B cell (primary cell): ENCODE results near the gene SPOCK1. TPM values are rescaled to one million over a fixed set of nuclear protein-coding genes. Genes with fewer than 3 reads are reported as not detected.

ENCODE experiments used
- ATAC-seq: fragments of 200-7000 bp; cut with Tn5 transposase; one replicate; pipeline ENCODE4 v1.10.0; 2021; ENCODE audit warnings: low read depth, mild to moderate bottlenecking, moderate number of reproducible peaks, moderate library complexity
- CTCF ChIA-PET: fragments of 350-600 bp; sonication (Branson Sonifier 250); formaldehyde crosslinking; loops from one replicate; lab custom pipeline; 2021; ENCODE audit warnings: antibody characterized with exemption, inconsistent platforms; lab: Charles Lee
- POLR2A ChIA-PET: fragments of 350-600 bp; sonication (Branson Sonifier 250); formaldehyde crosslinking; loops from one replicate; lab custom pipeline; 2021; ENCODE audit warnings: antibody characterized with exemption; lab: Charles Lee
- DNase-seq: peaks from one replicate; pipeline ENCODE4 v3.0.0; 2013
- H2AFZ ChIP-seq: 2 replicates; pipeline ENCODE4 v1.6.1; 2012; ENCODE audit warnings: mild to moderate bottlenecking, low read depth, low read length; ENCODE audit not compliant: insufficient read depth, poor library complexity, severe bottlenecking
- H3K27ac ChIP-seq, 2 donors: 1 replicate in 1 of 2; 2 replicates in 1 of 2; pipeline ENCODE4 v1.5.1; 2012 to 2013; ENCODE audit warnings: low read length in 2 of 2, mild to moderate bottlenecking in 2 of 2, moderate library complexity in 1 of 2
- H3K27me3 ChIP-seq, 4 experiments: fragments of 200-600 bp in 1 of 4; sonication (generic) in 1 of 4; replicated peaks in 1 of 4; 1 replicate in 2 of 4; 2 replicates in 2 of 4; pipeline versions ENCODE4 v1.6.1 to v1.7.0; 2013 to 2016; ENCODE audit warnings: low read length in 3 of 4, mild to moderate bottlenecking in 2 of 4, mixed read lengths in 1 of 4, moderate library complexity in 1 of 4; ENCODE audit not compliant: insufficient read depth in 4 of 4, control insufficient read depth in 3 of 4; ENCODE audit errors: control extremely low read depth in 1 of 4
- H3K36me3 ChIP-seq, 2 experiments: replicated peaks in 1 of 2; 1 replicate in 1 of 2; 2 replicates in 1 of 2; pipeline versions ENCODE4 v1.6.1 to v1.7.1; 2013; ENCODE audit warnings: low read length in 1 of 2; ENCODE audit not compliant: insufficient read depth in 2 of 2, control insufficient read depth in 1 of 2; ENCODE audit errors: control extremely low read depth in 1 of 2, extremely low read depth in 1 of 2
- H3K4me1 ChIP-seq, 2 donors: fragments of 200-600 bp in 1 of 2; sonication (generic) in 1 of 2; 1 replicate in 1 of 2; 2 replicates in 1 of 2; pipeline versions ENCODE4 v1.5.1 to v1.6.1; 2013 to 2017; ENCODE audit warnings: low read length in 2 of 2; ENCODE audit not compliant: control insufficient read depth in 2 of 2, insufficient read depth in 2 of 2
- H3K4me2 ChIP-seq: replicated peaks from 2 replicates; pipeline ENCODE3; 2012; ENCODE audit warnings: mild to moderate bottlenecking, low read depth, low read length; ENCODE audit not compliant: poor library complexity, severe bottlenecking
- H3K4me3 ChIP-seq, 5 experiments: fragments of 200-600 bp in 1 of 5; sonication (generic) in 1 of 5; 1 replicate in 3 of 5; 2 replicates in 2 of 5; pipeline versions ENCODE4 v1.5.1 to v1.7.0; 2011 to 2016; ENCODE audit warnings: low read length in 4 of 5, mild to moderate bottlenecking in 4 of 5, low read depth in 2 of 5, control low read depth in 1 of 5, moderate library complexity in 1 of 5; ENCODE audit not compliant: insufficient read depth in 1 of 5; ENCODE audit errors: control extremely low read depth in 1 of 5, extremely low read depth in 1 of 5
- H3K79me2 ChIP-seq: fragments of 200-600 bp; sonication (generic); one replicate; pipeline ENCODE4 v1.6.0; 2016; ENCODE audit warnings: low read length; ENCODE audit not compliant: control insufficient read depth, insufficient read depth
- H3K9ac ChIP-seq: fragments of 200-600 bp; sonication (generic); 2 replicates; pipeline ENCODE4 v1.6.1; 2017; ENCODE audit warnings: mild to moderate bottlenecking, low read length, moderate library complexity
- H3K9me3 ChIP-seq, 3 donors: one replicate each; pipeline versions ENCODE4 v1.6.1 to v1.7.1; 2013; ENCODE audit warnings: low read length in 2 of 3; ENCODE audit not compliant: control insufficient read depth in 2 of 3, insufficient read depth in 1 of 3; ENCODE audit errors: control extremely low read depth in 1 of 3
- H4K20me1 ChIP-seq: 2 replicates; pipeline ENCODE4 v1.6.0; 2012; ENCODE audit warnings: mild to moderate bottlenecking, low read length; ENCODE audit not compliant: insufficient read depth, control insufficient read depth, poor library complexity, severe bottlenecking
- H3K27ac Mint-ChIP-seq: one replicate; pipeline ENCODE4 v1.8.0; 2021; ENCODE audit warnings: mixed read lengths
- H3K27me3 Mint-ChIP-seq: one replicate; pipeline ENCODE4 v1.8.0; 2021; ENCODE audit warnings: mixed read lengths
- H3K4me1 Mint-ChIP-seq: one replicate; pipeline ENCODE4 v1.8.0; 2021; ENCODE audit warnings: mixed read lengths
- H3K4me3 Mint-ChIP-seq: one replicate; pipeline ENCODE4 v1.8.0; 2021; ENCODE audit warnings: mixed read lengths
- H3K9me3 Mint-ChIP-seq: one replicate; pipeline ENCODE4 v1.8.0; 2022; ENCODE audit warnings: mixed read lengths; ENCODE audit not compliant: insufficient read depth
- CTCF ChIP-seq: fragments of 200-600 bp; IDR thresholded peaks from one replicate; pipeline ENCODE4 v1.8.0; 2022; ENCODE audit warnings: antibody characterized with exemption, mild to moderate bottlenecking
- EZH2 ChIP-seq: IDR thresholded peaks from 2 replicates; pipeline ENCODE4 v1.6.1; 2012; ENCODE audit warnings: borderline replicate concordance, low read depth, mild to moderate bottlenecking, moderate library complexity, low read length; ENCODE audit not compliant: insufficient read depth, poor library complexity, severe bottlenecking
- WGBS: methylation state at CpG from one replicate; pipeline ENCODE4 v1.1.5; 2013; ENCODE audit warnings: missing lambda C conversion rate; ENCODE audit not compliant: insufficient coverage; 5-methylcytosine and 5-hydroxymethylcytosine counted together
- intact Hi-C: fragments of 100-400 bp; cut with micrococcal nuclease; formaldehyde crosslinking; loops from one replicate; pipeline ENCODE4 v1.10.0; 2022
- polyA plus RNA-seq: library from polyadenylated mRNA; depleted of rRNA; stranded (reverse); fragments of >200 nt; gene quantifications from 2 replicates; pipeline ENCODE4 v1.2.3, GENCODE V29; 2012
- total RNA-seq, 2 donors: library from RNA; stranded (reverse); fragments of 120-200 nt in 1 of 2; gene quantifications; 1 replicate in 1 of 2; 2 replicates in 1 of 2; pipeline versions ENCODE4 v1.2.3 to v1.2.4, GENCODE V29; 2013 to 2022

Gene SPOCK1
- total and polyA plus RNA-seq, 2 donors (not counting 1 experiment from before 2014, with no cell fraction given), result not detected

- no peak overlapping the region for H3K4me2 ChIP-seq
- ChIA-PET POLR2A (no interaction called here), CTCF (no interaction called here)
- intact Hi-C loops, result no loop called here
- no peak overlapping the region for H3K4me3 ChIP-seq
- no peaks in the 10 kb centered on the region for H3K27me3 ChIP-seq
- Mint-ChIP-seq H3K27ac (no peak overlapping the region), H3K4me1 (no peaks in the 10 kb centered on the region), H3K27me3 (no peaks in the 10 kb centered on the region), H3K4me3 (no peak overlapping the region), H3K9me3 (no peaks in the 10 kb centered on the region)
- ATAC-seq (no peak), DNase-seq (no peak)
- no peak overlapping the region for H3K27ac ChIP-seq
- H3K9ac ChIP-seq, result no peak overlapping the region
- H2AFZ ChIP-seq, result no peak overlapping the region
- WGBS, result 83% methylated on average over 1 of the region's 1 CpG
- TF ChIP-seq CTCF (no peak), EZH2 (no peak)
- no peaks in the 10 kb centered on the region for H3K4me1 ChIP-seq
- H4K20me1 ChIP-seq, result no peaks in the 10 kb centered on the region
- H3K79me2 ChIP-seq, result no peaks in the 10 kb centered on the region
- H3K9me3 ChIP-seq, result no peaks in the 10 kb centered on the region
- no peaks in the 10 kb centered on the region for H3K36me3 ChIP-seq
These were observed 444.8 kb downstream of the SPOCK1 start for GRCh38 chr5:137054335-137054734.

DNA sequence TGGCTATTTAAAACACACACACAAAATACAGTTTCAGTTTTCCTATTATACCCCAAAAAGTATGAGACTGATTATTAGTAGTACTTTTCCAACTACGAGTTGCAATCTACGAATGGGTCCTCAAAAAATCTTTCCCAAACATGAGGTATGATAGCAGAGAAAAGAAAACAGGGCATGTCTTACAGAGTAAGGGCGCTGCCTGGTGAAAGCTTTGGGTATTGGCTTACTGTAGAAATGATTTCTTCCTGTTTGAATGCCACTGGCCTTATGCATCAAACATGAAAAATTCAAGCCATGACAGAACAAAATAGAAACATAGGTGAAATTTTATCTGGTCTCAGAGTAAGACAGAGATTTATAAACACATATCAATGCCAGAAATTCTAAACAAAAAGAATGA is 448.0 kb downstream of the SPOCK1 start:
- Histone ChIP-seq H3K9ac (no peak overlapping the region), H3K9me3 (no peaks in the 10 kb centered on the region), H3K4me1 (no peaks in the 10 kb centered on the region), H3K4me3 (no peak overlapping the region), H3K4me2 (no peak overlapping the region), H3K79me2 (no peaks in the 10 kb centered on the region), H3K27ac (no peak overlapping the region), H4K20me1 (no peaks in the 10 kb centered on the region), H3K27me3 (no peaks in the 10 kb centered on the region), H2AFZ (no peak overlapping the region), H3K36me3 (no peaks in the 10 kb centered on the region)
- no peaks in the 10 kb centered on the region for H3K27me3 Mint-ChIP-seq
- no peaks in the 10 kb centered on the region for H3K9me3 Mint-ChIP-seq
- intact Hi-C loops, result no loop called here
- no peak overlapping the region for H3K27ac Mint-ChIP-seq
- H3K4me3 Mint-ChIP-seq, result no peak overlapping the region
- no CpG with 5 or more reads among the region's 3 CpGs for WGBS
- POLR2A ChIA-PET, result no interaction called here
- H3K4me1 Mint-ChIP-seq, result no peaks in the 10 kb centered on the region
- no peak for DNase-seq
- TF ChIP-seq EZH2 (no peak), CTCF (no peak)
- CTCF ChIA-PET, result no interaction called here
- ATAC-seq, result no peak
